ENCODE data around the gene RFPL4AL1. TPM values are rescaled to one million over a fixed set of nuclear protein-coding genes. Genes with fewer than 3 reads are reported as not detected.
"Not testable (repeated sequence)": the region's sequence is repeated elsewhere in the genome, so short reads cannot be mapped to it uniquely, and the experiment has no call there.

RFPL4AL1 gene
- total RNA-seq, 1 experiment from 2014 or later: not detected

GRCh38 chr19:55766466-55766865, 2.5 kb upstream of the RFPL4AL1 start:
- no peaks in the 10 kb centered on the region for H3K36me3 ChIP-seq (ENCODE audit: low read depth, low read length)
- DNase-seq: no peak
- no peak overlapping the region for H3K27ac ChIP-seq (ENCODE audit: low read length)
- H2AFZ ChIP-seq (ENCODE audit: low read length): no peak overlapping the region
- no peaks in the 10 kb centered on the region for H3K4me1 ChIP-seq (ENCODE audit: insufficient read depth, low read length)
- H3K27me3 ChIP-seq (ENCODE audit: low read length): peaks cover 65% of the 10 kb centered on the region
- H3K9ac ChIP-seq (ENCODE audit: low read length): no peak overlapping the region
- POLR2A ChIA-PET (ENCODE audit: unreplicated experiment): no interaction called here
- TF ChIP-seq EZH2phosphoT487 (IDR thresholded peaks at IDR 0.05; ENCODE audit: borderline replicate concordance, low read length) (no peak), EZH2 (IDR thresholded peaks at IDR 0.05; ENCODE audit: low read length, unreplicated experiment) (no peak), CTCF (conservative IDR thresholded peaks at IDR 0.05; ENCODE audit: low read depth, low read length) (no peak)
- CTCF ChIA-PET: no interaction called here
- no peaks in the 10 kb centered on the region for H3K9me3 ChIP-seq (ENCODE audit: low read length)
- no peak for ATAC-seq
- H3K79me2 ChIP-seq (ENCODE audit: low read length): no peaks in the 10 kb centered on the region
- no peaks in the 10 kb centered on the region for H3F3A ChIP-seq (ENCODE audit: low read length, unreplicated experiment)
- BruUV-seq (replicated peaks): no TSS peak
- H4K20me1 ChIP-seq (ENCODE audit: low read length): no peaks in the 10 kb centered on the region
- no peaks in the 10 kb centered on the region for H3K9me2 ChIP-seq (replicated peaks; ENCODE audit: low read length)
- H3K4me3 ChIP-seq (ENCODE audit: low read length): no peak overlapping the region
- intact Hi-C loops (cut with micrococcal nuclease): no loop called here
- no peak overlapping the region for H3K4me2 ChIP-seq (ENCODE audit: low read length)

- CTCF ChIA-PET; H3K9ac ChIP-seq (ENCODE audit: low read length); H3K36me3 ChIP-seq (ENCODE audit: low read depth, low read length); POLR2A ChIA-PET (ENCODE audit: unreplicated experiment); ATAC-seq; H3K4me3 ChIP-seq (ENCODE audit: low read length); H3K4me1 ChIP-seq (ENCODE audit: insufficient read depth, low read length); H3K79me2 ChIP-seq (ENCODE audit: low read length); H3K4me2 ChIP-seq (ENCODE audit: low read length); H3F3A ChIP-seq (ENCODE audit: low read length, unreplicated experiment); H3K9me3 ChIP-seq (ENCODE audit: low read length); H2AFZ ChIP-seq (ENCODE audit: low read length); H3K9me2 ChIP-seq (replicated peaks; ENCODE audit: low read length); H3K27ac ChIP-seq (ENCODE audit: low read length); H4K20me1 ChIP-seq (ENCODE audit: low read length); DNase-seq; intact Hi-C loops (cut with micrococcal nuclease); BruUV-seq (replicated peaks): not testable (repeated sequence)
- H3K27me3 ChIP-seq (ENCODE audit: low read length): peaks cover 62% of the 10 kb centered on the region
Measured at GRCh38 chr19:55769632-55770031, 714 bp downstream of the RFPL4AL1 start.

GRCh38 chr19:55777528-55777927, 8.6 kb downstream of the RFPL4AL1 start:
- Histone ChIP-seq H3K27ac (ENCODE audit: low read length) (no peak overlapping the region), H3K4me2 (ENCODE audit: low read length) (no peak overlapping the region), H3F3A (ENCODE audit: low read length, unreplicated experiment) (no peaks in the 10 kb centered on the region), H3K4me1 (ENCODE audit: insufficient read depth, low read length) (no peaks in the 10 kb centered on the region), H3K9me2 (replicated peaks; ENCODE audit: low read length) (no peaks in the 10 kb centered on the region), H3K9ac (ENCODE audit: low read length) (no peak overlapping the region), H3K36me3 (ENCODE audit: low read depth, low read length) (no peaks in the 10 kb centered on the region), H3K79me2 (ENCODE audit: low read length) (no peaks in the 10 kb centered on the region), H4K20me1 (ENCODE audit: low read length) (no peaks in the 10 kb centered on the region), H3K27me3 (ENCODE audit: low read length) (peaks cover 79% of the 10 kb centered on the region), H3K9me3 (ENCODE audit: low read length) (no peaks in the 10 kb centered on the region), H3K4me3 (ENCODE audit: low read length) (no peak overlapping the region), H2AFZ (ENCODE audit: low read length) (no peak overlapping the region)
- intact Hi-C loops (cut with micrococcal nuclease): no loop called here
- BruUV-seq (replicated peaks): no TSS peak
- peak; percentile 30 for DNase-seq
- POLR2A ChIA-PET (ENCODE audit: unreplicated experiment): no interaction called here
- ATAC-seq: no peak
- CTCF ChIA-PET: no interaction called here
- no peak for TF ChIP-seq EZH2phosphoT487 (IDR thresholded peaks at IDR 0.05; ENCODE audit: borderline replicate concordance, low read length)
- no peak for TF ChIP-seq EZH2 (IDR thresholded peaks at IDR 0.05; ENCODE audit: low read length, unreplicated experiment)
- TF ChIP-seq CTCF (conservative IDR thresholded peaks at IDR 0.05; ENCODE audit: low read depth, low read length): peak; percentile 66

Data from PC-3 (cell line).